ENCODE results near the gene FOS. TPM values are rescaled to one million over a fixed set of nuclear protein-coding genes. Genes with fewer than 3 reads are reported as not detected.

The FOS gene
- total and polyA plus RNA-seq, 2 of the 13 experiments (the other 11 are each of a cell fraction or from before 2014, with no cell fraction given), result 15.9 to 24.2 TPM

GRCh38 chr14:75293920-75294648 is 15.5 kb downstream of the FOS start (continued):
- TF ChIP-seq ZBTB44 (CRISPR knock-in tag; IDR thresholded peaks at IDR 0.05), result no peak
- no peak for TF ChIP-seq ZFAT (CRISPR knock-in tag; conservative IDR thresholded peaks at IDR 0.05)
- TF ChIP-seq, protein P1, sequence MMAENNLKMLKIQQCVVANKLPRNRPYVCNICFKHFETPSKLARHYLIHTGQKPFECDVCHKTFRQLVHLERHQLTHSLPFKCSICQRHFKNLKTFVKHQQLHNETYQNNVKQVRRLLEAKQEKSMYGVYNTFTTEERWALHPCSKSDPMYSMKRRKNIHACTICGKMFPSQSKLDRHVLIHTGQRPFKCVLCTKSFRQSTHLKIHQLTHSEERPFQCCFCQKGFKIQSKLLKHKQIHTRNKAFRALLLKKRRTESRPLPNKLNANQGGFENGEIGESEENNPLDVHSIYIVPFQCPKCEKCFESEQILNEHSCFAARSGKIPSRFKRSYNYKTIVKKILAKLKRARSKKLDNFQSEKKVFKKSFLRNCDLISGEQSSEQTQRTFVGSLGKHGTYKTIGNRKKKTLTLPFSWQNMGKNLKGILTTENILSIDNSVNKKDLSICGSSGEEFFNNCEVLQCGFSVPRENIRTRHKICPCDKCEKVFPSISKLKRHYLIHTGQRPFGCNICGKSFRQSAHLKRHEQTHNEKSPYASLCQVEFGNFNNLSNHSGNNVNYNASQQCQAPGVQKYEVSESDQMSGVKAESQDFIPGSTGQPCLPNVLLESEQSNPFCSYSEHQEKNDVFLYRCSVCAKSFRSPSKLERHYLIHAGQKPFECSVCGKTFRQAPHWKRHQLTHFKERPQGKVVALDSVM (CRISPR knock-in tag; IDR thresholded peaks at IDR 0.05), result no peak; the same call in 1 of the 2 replicates
- TF ChIP-seq ZNF678 (CRISPR knock-in tag; IDR thresholded peaks at IDR 0.05), result no peak
- TF ChIP-seq ZNF34 (CRISPR knock-in tag; IDR thresholded peaks at IDR 0.05; ENCODE audit: borderline replicate concordance), result no peak
- peak in 1 of 2 experiments; percentile 79; a peak in 3 of 4 replicates for TF ChIP-seq EP300 (IDR thresholded peaks at IDR 0.05; ENCODE audit: low read depth in 2 of 2, low read length in 2 of 2)
- 0 out of 2 replicates have a peak, but pooled peaks have one; percentile 12 for TF ChIP-seq EP300 (CRISPR knock-in tag; IDR thresholded peaks at IDR 0.05; ENCODE audit: borderline replicate concordance)
- TF ChIP-seq WIZ (CRISPR knock-in tag; IDR thresholded peaks at IDR 0.05), result no peak
- peak; percentile 19; the same call in 1 of the 2 replicates for TF ChIP-seq RFXAP (CRISPR knock-in tag; IDR thresholded peaks at IDR 0.05; ENCODE audit: borderline replicate concordance)
- no peak for TF ChIP-seq TMF1 (CRISPR knock-in tag; IDR thresholded peaks at IDR 0.05; ENCODE audit: low read depth)
- 0 out of 2 replicates have a peak, but pooled peaks have one; percentile 32 for TF ChIP-seq SNAI1 (CRISPR knock-in tag; IDR thresholded peaks at IDR 0.05; ENCODE audit: borderline replicate concordance)
- TF ChIP-seq ZNF710 (CRISPR knock-in tag; IDR thresholded peaks at IDR 0.05; ENCODE audit: borderline replicate concordance), result peak; percentile 30; the same call in 1 of the 2 replicates
- TF ChIP-seq, protein P2, sequence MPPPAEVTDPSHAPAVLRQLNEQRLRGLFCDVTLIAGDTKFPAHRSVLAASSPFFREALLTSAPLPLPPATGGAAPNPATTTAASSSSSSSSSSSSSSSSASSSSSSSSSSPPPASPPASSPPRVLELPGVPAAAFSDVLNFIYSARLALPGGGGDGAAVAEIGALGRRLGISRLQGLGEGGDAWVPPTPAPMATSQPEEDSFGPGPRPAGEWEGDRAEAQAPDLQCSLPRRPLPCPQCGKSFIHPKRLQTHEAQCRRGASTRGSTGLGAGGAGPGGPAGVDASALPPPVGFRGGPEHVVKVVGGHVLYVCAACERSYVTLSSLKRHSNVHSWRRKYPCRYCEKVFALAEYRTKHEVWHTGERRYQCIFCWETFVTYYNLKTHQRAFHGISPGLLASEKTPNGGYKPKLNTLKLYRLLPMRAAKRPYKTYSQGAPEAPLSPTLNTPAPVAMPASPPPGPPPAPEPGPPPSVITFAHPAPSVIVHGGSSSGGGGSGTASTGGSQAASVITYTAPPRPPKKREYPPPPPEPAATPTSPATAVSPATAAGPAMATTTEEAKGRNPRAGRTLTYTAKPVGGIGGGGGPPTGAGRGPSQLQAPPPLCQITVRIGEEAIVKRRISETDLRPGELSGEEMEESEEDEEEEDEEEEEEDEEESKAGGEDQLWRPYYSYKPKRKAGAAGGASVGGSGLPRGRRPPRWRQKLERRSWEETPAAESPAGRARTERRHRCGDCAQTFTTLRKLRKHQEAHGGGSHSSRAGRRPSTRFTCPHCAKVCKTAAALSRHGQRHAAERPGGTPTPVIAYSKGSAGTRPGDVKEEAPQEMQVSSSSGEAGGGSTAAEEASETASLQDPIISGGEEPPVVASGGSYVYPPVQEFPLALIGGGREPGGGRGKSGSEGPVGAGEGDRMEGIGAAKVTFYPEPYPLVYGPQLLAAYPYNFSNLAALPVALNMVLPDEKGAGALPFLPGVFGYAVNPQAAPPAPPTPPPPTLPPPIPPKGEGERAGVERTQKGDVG (CRISPR knock-in tag; IDR thresholded peaks at IDR 0.05; ENCODE audit: borderline replicate concordance), result no peak
- TF ChIP-seq HNF1B (CRISPR knock-in tag; IDR thresholded peaks at IDR 0.05), result peak; percentile 28; the same call in 1 of the 2 replicates
- no peak for TF ChIP-seq NFIB (CRISPR knock-in tag; IDR thresholded peaks at IDR 0.05; ENCODE audit: borderline replicate concordance)
- TF ChIP-seq CAMTA2 (CRISPR knock-in tag; IDR thresholded peaks at IDR 0.05; ENCODE audit: borderline replicate concordance), result no peak
- peak; percentile 72 for TF ChIP-seq SP4 (CRISPR knock-in tag; IDR thresholded peaks at IDR 0.05)
